Measurements from ENCODE around the gene SLC4A1.
A peak's percentile ranks its signal among the peaks of the same experiment; 100 is the strongest.

SLC4A1 gene

DNA sequence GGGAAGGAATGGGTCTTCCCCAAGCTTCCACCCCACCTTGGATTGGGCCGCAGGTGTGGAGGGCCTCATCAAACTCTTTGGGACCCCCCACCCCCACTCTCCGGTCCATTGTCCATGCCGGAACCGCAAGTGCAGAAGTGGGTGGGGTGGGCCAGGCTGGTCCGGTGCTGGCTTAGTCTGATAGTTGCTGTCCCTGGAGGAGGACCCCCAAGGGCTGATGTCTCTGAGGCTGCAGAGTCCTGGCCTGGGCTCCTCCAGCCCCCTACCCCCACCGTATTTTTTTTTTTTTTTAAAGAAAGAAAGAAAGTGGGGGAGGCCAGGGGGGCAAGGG, 61.1 kb downstream of the SLC4A1 start:
- peaks cover 3% of the 10 kb centered on the region; the same call in 1 of the 2 replicates for H3K4me1 ChIP-seq (ENCODE audit: insufficient read depth, low read length)
- peaks cover 52% of the 10 kb centered on the region for H3K36me3 ChIP-seq (ENCODE audit: insufficient read depth, low read depth, low read length)
- no peak overlapping the region for H3K9ac ChIP-seq (ENCODE audit: low read depth, low read length)
- H3K4me3 ChIP-seq (ENCODE audit: low read length): no peak overlapping the region
- H3K27ac ChIP-seq (ENCODE audit: low read length): no peak overlapping the region
- no peaks in the 10 kb centered on the region for H3K27me3 ChIP-seq (ENCODE audit: insufficient read depth, low read length)
- no peaks in the 10 kb centered on the region for H3K9me3 ChIP-seq (ENCODE audit: insufficient read depth, low read depth, low read length)

DNA sequence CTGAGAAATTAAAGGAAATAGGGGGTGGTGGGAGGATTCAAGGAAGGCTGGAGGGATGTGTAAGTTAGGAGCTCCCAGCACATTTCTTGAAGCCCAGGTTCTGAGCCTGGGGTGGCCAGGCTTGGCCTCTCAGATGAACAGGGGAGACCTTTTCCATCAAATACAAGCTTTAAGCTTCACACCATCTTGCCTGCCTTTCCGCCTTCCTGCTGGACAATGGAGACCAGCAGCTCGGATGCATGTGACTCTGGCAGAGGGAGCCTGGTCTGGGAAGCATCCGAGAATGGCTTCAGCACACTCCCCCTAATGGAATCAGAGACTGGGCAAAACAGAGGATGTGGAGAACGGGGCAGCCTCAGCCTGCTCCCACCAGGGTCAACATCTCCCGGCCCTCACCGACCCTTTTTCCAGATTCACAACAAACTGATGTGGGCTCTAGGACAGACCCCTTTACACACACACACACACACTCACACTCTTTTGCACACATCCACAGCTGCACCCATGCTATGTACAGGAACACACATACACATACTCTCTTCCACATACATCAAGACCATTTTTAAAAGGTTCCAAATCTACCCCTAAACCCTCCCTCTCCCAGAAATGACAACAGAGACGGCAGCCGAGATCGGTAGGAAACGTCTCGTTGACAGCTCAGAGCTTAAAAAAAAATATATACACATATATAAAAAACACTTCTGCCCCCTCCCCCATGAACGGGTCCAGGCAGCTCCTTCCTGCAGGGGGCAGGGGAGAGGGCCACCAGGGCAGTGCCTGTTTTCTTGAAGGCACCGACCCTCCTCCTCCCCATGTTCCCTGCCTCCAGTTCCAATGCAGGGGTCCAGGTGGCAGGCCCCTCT, 61.7 kb downstream of the SLC4A1 start:
- H3K9me3 ChIP-seq (ENCODE audit: insufficient read depth, low read depth, low read length): no peaks in the 10 kb centered on the region
- H3K27ac ChIP-seq (ENCODE audit: low read length): no peak overlapping the region
- peaks cover 46% of the 10 kb centered on the region for H3K36me3 ChIP-seq (ENCODE audit: insufficient read depth, low read depth, low read length)
- no peaks in the 10 kb centered on the region for H3K27me3 ChIP-seq (ENCODE audit: insufficient read depth, low read length)
- no peak overlapping the region for H3K9ac ChIP-seq (ENCODE audit: low read depth, low read length)
- H3K4me1 ChIP-seq (ENCODE audit: insufficient read depth, low read length): peaks cover 3% of the 10 kb centered on the region; the same call in 1 of the 2 replicates
- H3K4me3 ChIP-seq (ENCODE audit: low read length): no peak overlapping the region

DNA sequence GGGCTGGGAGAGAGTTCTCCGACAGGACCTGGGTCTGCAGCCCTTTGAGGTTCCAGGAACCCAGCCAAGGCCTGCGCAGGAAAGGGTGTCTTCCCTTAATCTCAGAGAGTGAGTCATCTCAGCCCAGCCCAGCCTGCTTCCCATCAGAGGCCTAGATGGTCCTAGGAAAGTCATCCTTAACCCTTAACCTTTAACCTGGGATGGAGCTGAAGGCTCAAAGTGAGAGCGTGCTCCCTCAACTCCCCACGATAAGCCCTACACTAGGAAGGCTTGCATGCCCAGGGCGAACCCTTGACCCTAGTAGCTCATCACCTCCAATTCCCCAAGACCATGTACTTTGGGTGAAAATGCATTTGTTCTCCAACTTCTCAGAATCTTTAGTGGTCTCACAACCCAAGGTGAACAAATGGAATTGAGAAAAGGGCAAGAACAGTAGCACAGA, 63.5 kb downstream of the SLC4A1 start:
- no peak overlapping the region for H3K27ac ChIP-seq (ENCODE audit: low read length)
- H3K9ac ChIP-seq (ENCODE audit: low read depth, low read length): no peak overlapping the region
- peaks cover 35% of the 10 kb centered on the region for H3K36me3 ChIP-seq (ENCODE audit: insufficient read depth, low read depth, low read length)
- H3K27me3 ChIP-seq (ENCODE audit: insufficient read depth, low read length): no peaks in the 10 kb centered on the region
- no peak overlapping the region for H3K4me3 ChIP-seq (ENCODE audit: low read length)
- H3K9me3 ChIP-seq (ENCODE audit: insufficient read depth, low read depth, low read length): no peaks in the 10 kb centered on the region
- H3K4me1 ChIP-seq (ENCODE audit: insufficient read depth, low read length): peaks cover 4% of the 10 kb centered on the region; the same call in 1 of the 2 replicates

GRCh38 chr17:44203731-44204440, 64.0 kb downstream of the SLC4A1 start:
- no peak overlapping the region for H3K9ac ChIP-seq (ENCODE audit: low read depth, low read length)
- no peaks in the 10 kb centered on the region for H3K9me3 ChIP-seq (ENCODE audit: insufficient read depth, low read depth, low read length)
- H3K4me1 ChIP-seq (ENCODE audit: insufficient read depth, low read length): peaks cover 4% of the 10 kb centered on the region; the same call in 1 of the 2 replicates
- H3K27me3 ChIP-seq (ENCODE audit: insufficient read depth, low read length): no peaks in the 10 kb centered on the region
- H3K27ac ChIP-seq (ENCODE audit: low read length): no peak overlapping the region
- H3K4me3 ChIP-seq (ENCODE audit: low read length): no peak overlapping the region
- peaks cover 29% of the 10 kb centered on the region for H3K36me3 ChIP-seq (ENCODE audit: insufficient read depth, low read depth, low read length)

- no peak overlapping the region for H3K4me3 ChIP-seq (ENCODE audit: low read length)
- no peak overlapping the region for H3K9ac ChIP-seq (ENCODE audit: low read depth, low read length)
- H3K4me1 ChIP-seq (ENCODE audit: insufficient read depth, low read length): peaks cover 10% of the 10 kb centered on the region
- no peaks in the 10 kb centered on the region for H3K9me3 ChIP-seq (ENCODE audit: insufficient read depth, low read depth, low read length)
- H3K36me3 ChIP-seq (ENCODE audit: insufficient read depth, low read depth, low read length): peaks cover 19% of the 10 kb centered on the region
- no peaks in the 10 kb centered on the region for H3K27me3 ChIP-seq (ENCODE audit: insufficient read depth, low read length)
- H3K27ac ChIP-seq (ENCODE audit: low read length): no peak overlapping the region
These were observed 65.2 kb downstream of the SLC4A1 start for GRCh38 chr17:44202756-44203155.

DNA sequence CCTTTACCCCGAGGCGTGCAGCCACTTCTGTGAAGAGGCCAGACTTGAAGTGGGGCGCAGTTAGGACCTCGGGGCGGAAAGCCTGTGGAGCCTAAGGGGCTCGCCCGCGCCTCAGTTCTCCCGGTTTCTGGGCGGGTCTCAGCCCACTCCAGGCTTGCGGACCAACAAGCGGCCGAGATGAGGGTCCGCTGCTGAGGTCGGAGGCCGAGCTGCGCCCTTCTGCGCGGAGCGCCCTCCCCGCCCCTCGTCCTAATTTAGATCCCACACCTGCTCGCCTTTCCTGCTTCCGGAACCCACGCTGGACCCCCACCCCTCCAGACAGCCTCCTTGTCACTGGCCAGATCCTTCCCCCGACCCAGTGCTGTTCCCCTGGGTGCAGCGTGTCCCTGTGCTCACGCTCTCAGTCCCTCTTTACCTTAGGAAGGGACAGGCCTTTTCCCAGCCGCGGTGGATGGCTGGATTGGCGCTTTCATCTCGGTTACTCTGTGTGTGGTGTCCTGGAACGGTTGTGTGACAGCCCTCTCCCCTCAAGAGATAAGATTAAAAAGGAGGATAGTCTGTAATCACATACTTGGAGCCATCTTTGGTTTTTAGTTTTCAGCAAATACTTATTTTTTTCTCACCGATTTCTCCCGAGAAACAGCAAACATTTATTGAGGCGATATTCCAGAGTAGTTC, 67.3 kb downstream of the SLC4A1 start:
- Histone ChIP-seq H3K9ac (ENCODE audit: low read depth, low read length) (peak overlapping the region; percentile 92), H3K9me3 (ENCODE audit: insufficient read depth, low read depth, low read length) (no peaks in the 10 kb centered on the region), H3K36me3 (ENCODE audit: insufficient read depth, low read depth, low read length) (peaks cover 20% of the 10 kb centered on the region), H3K27ac (ENCODE audit: low read length) (peak overlapping the region; percentile 72), H3K4me1 (ENCODE audit: insufficient read depth, low read length) (peaks cover 13% of the 10 kb centered on the region), H3K27me3 (ENCODE audit: insufficient read depth, low read length) (no peaks in the 10 kb centered on the region), H3K4me3 (ENCODE audit: low read length) (peak overlapping the region; percentile 88)

- Histone ChIP-seq H3K27me3 (ENCODE audit: insufficient read depth, low read length) (no peaks in the 10 kb centered on the region), H3K9ac (ENCODE audit: low read depth, low read length) (peak within 1 kb of the TSS; percentile 92), H3K4me1 (ENCODE audit: insufficient read depth, low read length) (peaks cover 13% of the 10 kb centered on the region), H3K9me3 (ENCODE audit: insufficient read depth, low read depth, low read length) (no peaks in the 10 kb centered on the region), H3K36me3 (ENCODE audit: insufficient read depth, low read depth, low read length) (peaks cover 28% of the 10 kb centered on the region), H3K27ac (ENCODE audit: low read length) (peak within 1 kb of the TSS; percentile 72), H3K4me3 (ENCODE audit: low read length) (peak within 1 kb of the TSS; percentile 90)
These were observed 68.1 kb downstream of the SLC4A1 start, which contains the start of gene ATXN7L3 for GRCh38 chr17:44199553-44200477. ATXN7L3 (minus strand) TSS chr17:44199884; CDS start chr17:44198070, 1,814 bp downstream.

- Histone ChIP-seq H3K9ac (ENCODE audit: low read depth, low read length) (peak overlapping the region; percentile 89), H3K9me3 (ENCODE audit: insufficient read depth, low read depth, low read length) (no peaks in the 10 kb centered on the region), H3K4me3 (ENCODE audit: low read length) (peak overlapping the region; percentile 90), H3K27ac (ENCODE audit: low read length) (peak overlapping the region; percentile 65), H3K36me3 (ENCODE audit: insufficient read depth, low read depth, low read length) (peaks cover 37% of the 10 kb centered on the region), H3K27me3 (ENCODE audit: insufficient read depth, low read length) (no peaks in the 10 kb centered on the region), H3K4me1 (ENCODE audit: insufficient read depth, low read length) (peaks cover 13% of the 10 kb centered on the region)
These were observed 69.0 kb downstream of the SLC4A1 start for GRCh38 chr17:44198721-44199552.
